ENCODE results near the gene DSE.

Gene DSE

DNA sequence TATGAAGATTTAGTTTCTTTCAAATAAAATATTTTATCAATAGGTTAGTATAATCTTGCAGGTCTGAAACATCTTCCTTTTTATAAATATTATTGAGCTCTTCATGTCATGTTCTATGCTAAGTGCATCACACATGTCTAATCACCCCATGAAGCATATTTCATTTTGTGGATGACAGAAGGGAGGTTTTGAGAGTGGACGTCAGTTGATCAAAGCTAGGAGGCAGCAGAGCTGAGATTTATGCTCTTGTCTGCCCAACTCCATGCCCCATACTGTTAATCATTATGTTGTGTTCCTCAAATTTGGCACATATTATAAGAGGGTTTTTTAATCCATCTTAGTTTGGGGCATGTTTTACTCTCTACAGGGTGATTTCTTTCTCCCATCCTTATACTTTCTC, 22.7 kb downstream of the DSE start:
- TF ChIP-seq, protein P1, sequence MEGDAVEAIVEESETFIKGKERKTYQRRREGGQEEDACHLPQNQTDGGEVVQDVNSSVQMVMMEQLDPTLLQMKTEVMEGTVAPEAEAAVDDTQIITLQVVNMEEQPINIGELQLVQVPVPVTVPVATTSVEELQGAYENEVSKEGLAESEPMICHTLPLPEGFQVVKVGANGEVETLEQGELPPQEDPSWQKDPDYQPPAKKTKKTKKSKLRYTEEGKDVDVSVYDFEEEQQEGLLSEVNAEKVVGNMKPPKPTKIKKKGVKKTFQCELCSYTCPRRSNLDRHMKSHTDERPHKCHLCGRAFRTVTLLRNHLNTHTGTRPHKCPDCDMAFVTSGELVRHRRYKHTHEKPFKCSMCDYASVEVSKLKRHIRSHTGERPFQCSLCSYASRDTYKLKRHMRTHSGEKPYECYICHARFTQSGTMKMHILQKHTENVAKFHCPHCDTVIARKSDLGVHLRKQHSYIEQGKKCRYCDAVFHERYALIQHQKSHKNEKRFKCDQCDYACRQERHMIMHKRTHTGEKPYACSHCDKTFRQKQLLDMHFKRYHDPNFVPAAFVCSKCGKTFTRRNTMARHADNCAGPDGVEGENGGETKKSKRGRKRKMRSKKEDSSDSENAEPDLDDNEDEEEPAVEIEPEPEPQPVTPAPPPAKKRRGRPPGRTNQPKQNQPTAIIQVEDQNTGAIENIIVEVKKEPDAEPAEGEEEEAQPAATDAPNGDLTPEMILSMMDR (IDR thresholded peaks at IDR 0.05) = no peak

DNA sequence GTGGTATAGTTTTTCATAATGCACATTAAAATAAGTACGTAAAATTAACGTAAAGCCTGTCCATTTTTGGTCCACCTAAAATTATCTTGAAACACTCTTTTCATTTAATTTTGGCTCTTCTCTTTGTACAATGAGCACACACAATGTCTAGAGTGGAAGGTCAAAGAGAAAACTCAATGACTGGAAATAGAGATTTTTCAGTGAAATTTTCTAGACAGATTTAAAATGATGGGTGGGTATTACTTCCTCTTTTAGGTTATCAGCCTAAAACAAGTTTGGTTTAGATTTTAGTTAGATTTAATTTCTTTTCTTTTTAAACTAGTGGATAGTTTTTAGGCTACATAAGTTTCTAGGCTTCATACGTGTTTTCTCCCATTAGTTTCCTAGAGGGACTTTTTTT, 24.9 kb downstream of the DSE start:
- TF ChIP-seq, protein P1 (IDR thresholded peaks at IDR 0.05) = no peak

DNA sequence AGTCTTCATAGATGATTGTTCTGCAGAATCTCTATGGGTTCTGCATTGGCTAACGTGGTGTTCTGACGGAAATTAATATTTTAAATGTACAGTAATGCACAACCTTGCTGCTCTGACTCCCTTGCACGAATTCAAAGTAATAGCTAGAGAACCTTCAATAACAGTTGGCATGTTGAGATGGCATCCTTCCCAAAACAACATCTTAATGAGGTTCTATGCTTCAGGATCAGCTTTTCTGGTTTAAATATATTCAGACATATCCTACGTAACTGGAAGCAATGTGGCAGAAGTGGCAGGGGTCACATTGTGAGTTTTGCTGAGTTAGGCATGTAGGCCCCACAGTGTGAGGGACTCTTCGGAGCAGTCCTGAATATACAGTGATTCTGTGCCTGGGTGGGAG, 25.7 kb downstream of the DSE start:
- TF ChIP-seq, protein P1 (IDR thresholded peaks at IDR 0.05) = no peak

DNA sequence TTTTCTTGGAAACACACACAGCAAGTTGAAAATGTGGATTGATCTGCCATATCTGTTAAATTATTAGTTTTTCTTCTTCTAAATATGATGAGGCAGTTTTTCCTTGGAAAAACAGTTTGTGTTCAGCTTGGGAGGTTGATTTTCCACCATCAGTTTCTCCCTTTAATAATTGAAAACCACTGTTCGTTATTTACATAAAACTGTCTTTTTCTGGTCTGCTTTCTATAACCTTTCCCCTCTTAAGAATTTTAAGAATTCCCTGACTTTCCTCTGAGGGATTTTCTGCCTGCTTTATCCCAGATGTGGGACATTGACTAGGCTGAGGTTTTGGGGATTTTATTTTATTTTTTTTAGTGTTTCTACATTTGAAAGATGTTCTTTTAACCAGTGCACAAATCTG, 27.2 kb downstream of the DSE start:
- TF ChIP-seq, protein P1 (IDR thresholded peaks at IDR 0.05) = no peak

DNA sequence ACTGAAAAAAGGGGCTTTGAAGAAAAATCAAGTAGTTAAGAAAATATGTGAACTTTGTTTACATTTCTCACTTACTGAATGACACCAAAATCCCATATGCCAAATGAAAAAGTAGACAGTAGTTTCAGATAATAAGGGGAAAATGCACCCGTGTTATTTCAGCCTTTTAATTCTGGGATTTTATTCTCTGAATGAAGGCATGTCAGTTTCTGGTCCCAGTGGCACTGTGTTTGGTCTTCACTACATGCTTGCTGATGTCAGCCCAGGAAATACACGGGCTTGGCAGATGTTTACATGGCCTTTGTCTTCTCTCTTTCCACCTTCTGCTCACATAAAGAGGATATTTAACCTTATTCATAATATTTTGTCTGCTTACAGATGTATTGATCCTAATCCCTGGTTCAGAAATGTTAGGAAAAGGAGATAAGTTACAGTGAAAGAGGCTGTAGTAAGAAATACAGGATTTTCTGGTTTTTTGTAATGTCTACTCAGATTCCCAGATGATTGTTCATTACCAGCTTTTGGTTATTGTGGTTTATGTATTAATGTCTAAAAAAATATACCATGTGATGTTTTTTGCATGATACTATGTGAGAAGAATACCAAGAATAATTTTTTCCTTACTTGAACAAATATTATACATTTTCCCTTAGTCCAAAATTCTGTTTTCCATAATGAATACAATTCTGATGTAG, 27.7 kb downstream of the DSE start:
- TF ChIP-seq, protein P1 (IDR thresholded peaks at IDR 0.05) = no peak

DNA sequence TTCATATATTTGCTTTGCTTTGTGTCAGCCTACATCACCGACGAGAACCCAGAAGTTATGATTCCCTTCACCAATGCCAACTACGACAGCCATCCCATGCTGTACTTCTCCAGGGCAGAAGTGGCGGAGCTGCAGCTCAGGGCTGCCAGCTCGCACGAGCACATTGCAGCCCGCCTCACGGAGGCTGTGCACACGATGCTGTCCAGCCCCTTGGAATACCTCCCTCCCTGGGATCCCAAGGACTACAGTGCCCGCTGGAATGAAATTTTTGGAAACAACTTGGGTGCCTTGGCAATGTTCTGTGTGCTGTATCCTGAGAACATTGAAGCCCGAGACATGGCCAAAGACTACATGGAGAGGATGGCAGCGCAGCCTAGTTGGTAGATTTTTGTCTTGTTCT, 28.5 kb downstream of the DSE start:
- TF ChIP-seq, protein P1 (IDR thresholded peaks at IDR 0.05) = no peak

DNA sequence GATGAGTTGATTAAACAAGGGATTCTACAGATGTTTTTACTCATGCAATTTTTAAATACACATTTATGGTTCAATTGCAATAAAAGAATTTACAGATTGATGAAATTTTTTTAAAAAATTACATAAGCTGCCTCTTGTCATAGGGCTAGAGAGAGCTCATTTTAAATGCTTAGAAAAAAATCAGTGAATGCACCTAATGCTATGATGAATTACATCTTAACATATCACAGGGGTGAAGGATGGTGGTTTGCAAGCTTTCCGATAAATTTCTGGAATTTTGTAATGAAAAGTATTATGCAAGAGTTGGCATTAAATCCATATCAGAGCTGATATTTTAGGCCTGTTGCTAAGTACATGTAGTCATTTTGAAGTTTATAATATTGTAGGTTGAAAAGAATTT, 29.6 kb downstream of the DSE start:
- TF ChIP-seq, protein P1 (IDR thresholded peaks at IDR 0.05) = no peak
